Astrocyte (in vitro differentiated cells and primary cell): Measurements from ENCODE around the gene PRM3.

Experiments used
- EZH2 ChIP-seq: IDR thresholded peaks from 2 replicates; pipeline ENCODE4 v1.6.1; 2012; ENCODE audit warnings: mild to moderate bottlenecking, low read length, inconsistent platforms; ENCODE audit not compliant: insufficient read depth
- TF ChIP-seq, protein P1 (sequence below): IDR thresholded peaks from 2 replicates; pipeline ENCODE4 v1.5.1; 2011; ENCODE audit warnings: low read depth, mild to moderate bottlenecking, inconsistent platforms, low read length, moderate library complexity; ENCODE audit not compliant: insufficient read depth

DNA sequence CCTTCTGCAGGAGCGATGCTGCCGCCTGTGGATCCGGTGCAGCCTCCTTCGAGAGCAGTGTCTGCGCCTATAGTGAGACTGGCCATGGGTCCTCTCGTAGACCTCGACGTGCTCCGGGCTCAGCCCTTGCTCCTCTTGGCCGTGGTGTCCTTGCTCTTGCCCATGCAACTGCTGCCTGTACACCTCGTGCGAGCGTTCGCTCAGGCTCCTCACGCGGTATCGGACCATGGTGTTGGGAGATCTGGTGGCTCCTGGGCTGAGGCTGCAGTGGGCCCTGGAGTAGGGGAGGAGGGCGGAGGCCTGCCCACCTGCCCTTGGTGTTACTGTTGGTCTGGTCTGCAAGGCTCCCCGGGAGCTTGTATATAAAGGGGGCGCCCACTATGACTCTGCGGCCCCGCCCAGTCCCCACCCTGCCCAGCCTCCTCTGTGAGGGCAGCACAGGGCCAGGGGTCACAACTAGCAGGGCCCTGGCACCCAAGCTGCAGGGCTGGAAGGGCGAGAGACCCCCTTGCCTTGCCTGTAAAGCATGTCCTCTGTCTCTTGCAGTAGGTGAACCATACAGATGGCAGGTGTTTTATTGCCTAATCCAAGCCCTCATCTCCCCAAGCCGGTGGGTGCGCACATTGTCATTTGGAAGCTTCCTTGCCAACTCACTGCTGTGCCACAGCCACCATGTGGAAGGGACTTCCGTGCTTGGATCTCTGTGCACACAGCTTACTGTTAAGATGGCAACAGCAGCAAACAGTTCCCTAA is 2.9 kb upstream of the PRM3 start, which contains the start of gene PRM2:
- TF ChIP-seq, protein P1, sequence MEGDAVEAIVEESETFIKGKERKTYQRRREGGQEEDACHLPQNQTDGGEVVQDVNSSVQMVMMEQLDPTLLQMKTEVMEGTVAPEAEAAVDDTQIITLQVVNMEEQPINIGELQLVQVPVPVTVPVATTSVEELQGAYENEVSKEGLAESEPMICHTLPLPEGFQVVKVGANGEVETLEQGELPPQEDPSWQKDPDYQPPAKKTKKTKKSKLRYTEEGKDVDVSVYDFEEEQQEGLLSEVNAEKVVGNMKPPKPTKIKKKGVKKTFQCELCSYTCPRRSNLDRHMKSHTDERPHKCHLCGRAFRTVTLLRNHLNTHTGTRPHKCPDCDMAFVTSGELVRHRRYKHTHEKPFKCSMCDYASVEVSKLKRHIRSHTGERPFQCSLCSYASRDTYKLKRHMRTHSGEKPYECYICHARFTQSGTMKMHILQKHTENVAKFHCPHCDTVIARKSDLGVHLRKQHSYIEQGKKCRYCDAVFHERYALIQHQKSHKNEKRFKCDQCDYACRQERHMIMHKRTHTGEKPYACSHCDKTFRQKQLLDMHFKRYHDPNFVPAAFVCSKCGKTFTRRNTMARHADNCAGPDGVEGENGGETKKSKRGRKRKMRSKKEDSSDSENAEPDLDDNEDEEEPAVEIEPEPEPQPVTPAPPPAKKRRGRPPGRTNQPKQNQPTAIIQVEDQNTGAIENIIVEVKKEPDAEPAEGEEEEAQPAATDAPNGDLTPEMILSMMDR: no peak
- no peak for TF ChIP-seq EZH2
